GM19193 (cell line): ENCODE results near the gene MSL1.

Experiments used
- POLR2A ChIP-seq: IDR thresholded peaks from 4 replicates; pipeline ENCODE4 v1.6.1; 2011; ENCODE audit not compliant: insufficient read depth, insufficient read length; ENCODE audit errors: extremely low read depth

MSL1 gene

GRCh38 chr17:40097931-40098845 lies 23.6 kb upstream of the MSL1 start:
- TF ChIP-seq POLR2A, result no peak

DNA sequence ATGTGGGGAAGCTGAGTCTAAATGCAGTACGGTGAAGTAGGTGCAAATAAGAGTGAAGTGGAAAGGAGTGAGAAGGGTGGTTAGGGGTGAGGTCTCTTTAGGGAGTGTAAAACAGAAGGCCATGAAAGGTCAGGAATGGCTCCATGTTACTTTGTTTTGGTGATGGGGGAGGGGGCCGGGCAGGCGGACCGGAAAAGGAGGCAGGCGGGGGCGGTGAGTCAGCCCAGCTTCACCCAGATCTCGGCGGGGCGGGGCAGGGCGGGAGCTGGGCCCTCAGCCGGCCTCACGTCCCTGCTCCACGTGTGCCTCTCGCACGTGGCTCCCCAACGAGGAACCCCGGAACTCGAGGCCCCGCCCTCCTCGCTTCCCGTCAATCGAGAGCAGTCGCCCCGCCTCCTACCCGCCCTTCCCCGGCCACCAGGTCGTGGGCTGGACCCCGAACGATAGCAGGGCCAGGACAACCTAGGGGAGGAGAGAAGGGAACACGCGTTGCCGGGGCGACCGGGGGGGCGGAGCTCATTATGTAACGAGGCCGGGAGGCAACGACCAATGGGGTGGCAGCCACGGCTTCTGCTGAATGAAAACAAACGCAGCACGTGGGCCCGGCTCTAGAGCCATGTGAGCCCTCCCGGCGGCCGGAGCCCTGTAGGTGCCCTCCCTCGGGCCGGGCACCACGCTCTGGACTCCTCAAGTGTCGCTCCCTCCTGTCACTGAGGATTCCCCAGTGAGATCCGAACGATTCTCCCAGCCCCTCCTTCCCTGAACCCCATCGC lies 22.7 kb upstream of the MSL1 start:
- no peak for TF ChIP-seq POLR2A

- no peak for TF ChIP-seq POLR2A
These were observed 22.0 kb upstream of the MSL1 start for GRCh38 chr17:40099619-40100418.

- TF ChIP-seq POLR2A, result peak; percentile 64
These were observed 21.4 kb upstream of the MSL1 start, which contains the start of gene NR1D1 for GRCh38 chr17:40100419-40100668. Gene NR1D1 (minus strand): TSS chr17:40100589. CDS start chr17:40100094, 495 bp downstream.

- TF ChIP-seq POLR2A, result peak; percentile 2
These were observed 21.0 kb upstream of the MSL1 start for GRCh38 chr17:40100669-40101366.

DNA sequence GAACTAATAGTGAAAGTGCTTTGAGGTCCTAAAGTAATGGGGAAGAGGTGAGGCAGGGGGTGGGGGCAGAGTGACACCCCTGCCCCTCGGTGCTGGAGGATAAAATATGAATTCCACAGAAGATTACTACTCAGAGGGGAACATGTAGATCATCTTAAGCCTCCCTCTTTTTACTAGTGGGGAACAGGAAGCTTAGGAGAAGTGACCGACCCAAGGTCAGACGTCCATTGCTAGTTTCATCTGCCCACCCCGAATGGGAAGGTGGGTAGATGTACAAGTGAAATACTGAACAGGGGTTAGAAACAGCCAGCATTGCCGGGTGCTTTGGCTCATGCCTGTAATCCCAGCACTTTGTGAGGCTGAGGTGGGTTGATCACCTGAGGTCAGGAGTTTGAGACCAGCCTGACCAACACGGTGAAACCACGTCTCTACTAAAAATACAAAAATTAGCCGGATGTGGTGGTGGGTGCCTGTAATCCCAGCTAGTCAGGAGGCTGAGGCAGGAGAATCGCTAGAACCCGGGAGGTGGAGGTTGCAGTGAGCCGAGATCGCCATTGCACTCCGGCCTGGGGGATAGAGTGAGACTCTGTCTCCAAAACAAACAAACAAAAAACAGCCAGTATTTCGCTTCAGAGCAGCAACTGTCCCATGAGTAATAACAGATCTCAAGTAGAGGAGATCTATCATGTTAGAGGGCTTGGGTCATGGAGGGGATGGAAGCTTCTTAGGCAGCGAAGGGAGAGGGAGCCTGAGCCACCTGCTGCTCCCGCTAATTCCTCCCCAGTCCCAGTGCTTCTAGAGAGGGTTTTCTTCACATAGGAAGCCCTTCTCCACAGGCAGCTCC lies 20.2 kb upstream of the MSL1 start:
- TF ChIP-seq POLR2A, result no peak

DNA sequence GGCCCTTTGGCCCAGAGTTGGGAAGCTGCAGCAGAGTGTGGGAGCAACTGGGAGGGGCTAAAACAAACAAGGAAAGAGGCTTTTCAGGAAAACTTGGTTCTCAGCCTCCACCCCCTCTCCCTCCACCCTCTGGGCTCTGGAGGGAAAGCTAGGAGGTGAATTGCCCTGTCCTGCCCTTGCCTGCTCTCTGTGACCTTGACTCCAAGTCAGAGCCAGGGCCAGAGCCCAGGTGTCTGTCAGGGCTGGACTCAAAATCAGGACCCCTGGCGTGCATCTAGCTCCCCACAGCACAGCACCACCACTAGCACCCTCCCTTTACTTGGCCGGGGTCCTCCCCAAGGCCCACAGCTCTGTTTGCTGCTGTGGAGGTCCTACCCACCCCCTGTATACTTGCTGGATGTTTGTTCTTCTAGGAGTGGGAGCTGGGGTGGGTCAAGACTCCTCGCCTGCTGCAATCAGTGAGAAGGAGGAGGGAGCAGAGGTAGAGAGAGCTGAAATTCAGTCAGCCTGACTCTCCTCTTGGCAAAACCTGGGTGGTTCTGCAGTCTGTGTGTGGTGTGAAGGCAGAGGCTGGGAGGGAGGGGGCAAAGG lies 18.6 kb upstream of the MSL1 start:
- no peak for TF ChIP-seq POLR2A

DNA sequence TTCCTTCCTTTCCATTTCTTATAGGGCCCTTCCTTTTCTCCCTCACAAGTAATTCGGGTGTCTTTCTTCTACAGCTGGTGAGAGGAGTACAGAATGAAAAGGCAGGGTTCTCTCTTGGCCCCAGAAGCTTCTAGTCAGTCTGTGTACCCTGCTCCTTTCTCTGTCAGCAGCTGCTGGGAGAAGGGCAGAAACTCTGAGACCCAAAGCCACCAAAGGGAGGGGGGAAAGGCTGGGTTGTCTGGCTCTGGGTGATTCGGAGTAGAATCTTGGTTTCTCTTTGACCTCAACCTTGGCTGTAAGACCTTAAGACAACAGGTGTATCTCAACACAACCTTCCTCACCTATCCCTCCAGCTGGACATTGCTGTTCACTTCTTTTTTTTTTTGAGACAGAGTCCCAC lies 18.1 kb upstream of the MSL1 start:
- no peak for TF ChIP-seq POLR2A

DNA sequence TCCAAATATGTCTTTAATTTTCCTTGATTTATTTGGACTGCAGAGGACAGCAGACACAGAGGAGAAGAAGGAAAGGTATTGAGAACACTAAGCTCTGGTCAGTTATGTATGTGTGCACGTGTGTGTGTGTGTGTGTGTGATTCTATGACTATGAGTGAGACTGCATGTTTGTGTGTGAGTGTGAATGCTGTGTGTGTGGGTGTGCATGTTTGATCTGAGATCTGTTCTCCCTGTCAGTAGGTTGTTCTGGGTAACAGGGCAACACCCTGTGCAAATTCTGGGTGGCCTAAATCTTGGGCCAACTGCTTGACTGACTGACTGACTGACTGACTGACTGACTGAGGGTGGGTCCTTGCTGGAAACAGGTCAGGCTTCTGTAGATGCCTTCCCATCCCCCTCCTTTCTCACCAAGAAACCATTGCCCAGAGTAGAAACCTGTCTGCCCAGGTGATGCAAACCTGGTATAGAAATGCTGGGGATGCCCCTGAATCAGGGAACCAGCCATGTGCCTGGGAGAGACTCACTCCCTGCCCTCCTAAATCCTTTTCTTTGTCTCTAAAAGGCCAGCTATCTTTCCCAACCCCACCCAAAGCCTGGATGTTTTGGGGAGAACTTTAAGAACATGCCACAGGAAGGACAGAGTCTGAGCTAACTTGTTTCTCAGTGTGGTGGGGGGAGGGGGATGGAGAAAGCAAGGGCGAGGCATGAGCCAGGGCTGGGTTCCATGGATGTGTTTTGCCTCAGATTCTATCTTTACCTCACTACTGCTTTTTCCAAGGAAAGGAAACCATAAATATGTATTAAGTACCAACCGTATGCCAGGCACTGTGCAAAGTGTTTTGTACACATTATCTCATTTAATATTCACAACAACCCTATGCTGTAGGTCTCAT lies 16.9 kb upstream of the MSL1 start:
- TF ChIP-seq POLR2A, result no peak

DNA sequence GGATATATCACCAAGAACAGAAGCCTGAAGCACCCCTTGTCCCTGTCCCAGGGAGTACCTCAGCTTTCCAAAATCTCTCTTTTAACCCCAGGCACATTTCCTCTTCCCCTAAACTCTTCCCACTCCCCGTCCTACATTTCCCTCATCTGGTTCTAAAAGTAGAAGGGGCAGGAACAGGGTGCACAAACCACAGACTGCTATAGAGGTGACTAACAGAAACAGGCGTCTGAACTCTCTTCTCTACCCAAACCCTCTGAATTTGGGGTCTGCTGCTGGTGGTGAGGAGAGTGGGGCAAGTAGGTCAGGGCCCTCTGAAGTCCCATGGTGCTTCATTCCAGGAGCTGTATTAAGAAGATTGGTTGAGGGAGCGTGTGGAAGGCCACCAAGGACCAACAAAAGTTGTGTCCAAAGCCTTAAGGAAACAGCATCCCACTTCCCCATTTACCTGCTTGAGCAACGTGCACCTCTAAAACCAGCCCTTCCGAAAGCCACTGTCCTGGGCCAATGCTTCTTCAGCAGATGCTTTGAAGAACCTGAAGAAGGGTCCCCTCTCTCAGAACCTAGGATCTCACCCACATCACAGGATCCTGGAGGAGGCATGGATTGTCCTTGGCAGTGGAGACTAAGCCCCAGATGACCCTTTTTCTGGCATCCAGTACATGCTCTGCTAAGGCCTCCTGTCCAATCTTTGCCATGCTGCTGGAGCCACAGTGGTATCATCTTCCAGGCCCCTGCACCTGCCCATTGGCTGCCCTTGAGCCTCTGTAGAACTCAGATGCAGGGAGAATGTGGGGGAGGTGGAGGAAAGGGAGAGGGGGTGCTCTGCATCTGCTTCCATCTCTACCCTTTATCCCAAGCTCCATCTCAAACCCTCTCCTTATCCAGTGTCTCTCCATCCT lies 15.7 kb upstream of the MSL1 start:
- no peak for TF ChIP-seq POLR2A

DNA sequence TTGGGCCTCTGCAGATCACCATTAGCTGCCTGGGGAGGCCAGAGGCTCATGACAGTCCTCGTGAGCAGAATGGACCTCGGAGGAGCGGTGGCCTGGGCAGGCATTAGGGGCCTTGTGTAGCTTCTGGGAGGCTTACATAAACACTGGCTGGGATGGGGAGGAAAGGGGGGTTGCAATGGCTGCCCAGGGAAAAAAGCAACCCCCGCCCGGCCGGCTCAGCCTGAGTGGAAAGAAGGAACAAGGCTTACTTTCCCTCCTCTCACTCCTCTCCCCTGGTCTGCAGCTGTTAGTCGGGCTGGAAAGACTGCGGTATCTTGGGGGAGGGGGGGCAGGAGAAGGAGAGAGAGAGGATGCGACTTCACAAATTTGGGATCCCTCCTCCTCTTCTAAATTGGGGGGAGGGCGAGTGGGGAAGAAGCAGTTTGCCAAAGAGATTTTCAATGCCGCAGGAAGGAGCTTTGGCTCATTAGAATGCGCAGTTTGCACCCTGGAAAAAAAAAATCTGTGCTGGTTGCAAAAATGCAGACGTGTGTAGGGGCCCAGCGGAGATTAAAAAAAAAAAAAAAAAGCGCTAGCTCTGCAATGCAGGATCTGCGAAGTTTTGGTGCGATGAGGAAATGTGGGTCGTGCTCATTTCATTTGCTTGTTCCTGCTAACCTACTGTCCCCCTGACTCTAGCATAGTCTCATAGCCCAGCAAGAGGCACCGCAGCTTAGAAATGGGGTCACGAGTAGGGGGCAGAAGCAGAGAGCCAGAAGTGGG lies 14.8 kb upstream of the MSL1 start:
- no peak for TF ChIP-seq POLR2A
